ENCODE measurements around the gene KRTAP25-1.

KRTAP25-1 gene, protein sequence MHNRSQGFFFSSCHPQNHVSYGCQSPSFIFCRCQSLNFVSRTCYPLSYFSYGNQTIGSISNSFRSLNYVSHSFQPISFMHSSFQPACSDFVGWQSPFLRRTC

DNA sequence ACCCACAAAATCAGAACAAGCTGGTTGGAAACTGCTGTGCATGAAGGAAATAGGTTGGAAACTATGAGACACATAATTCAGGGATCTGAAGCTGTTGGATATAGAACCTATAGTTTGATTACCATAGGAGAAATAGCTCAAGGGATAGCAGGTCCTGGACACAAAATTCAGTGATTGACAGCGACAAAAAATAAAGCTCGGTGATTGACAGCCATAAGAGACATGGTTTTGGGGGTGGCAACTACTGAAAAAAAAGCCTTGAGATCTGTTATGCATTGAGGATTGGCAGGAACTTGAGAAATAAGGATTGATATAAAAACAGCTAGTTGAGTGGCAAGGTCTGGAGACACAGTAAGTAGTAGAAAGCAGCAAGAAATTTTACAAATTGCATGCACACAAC is at the start of gene KRTAP25-1:
Gene KRTAP25-1 (minus strand): TSS at position 300 of the 400 bp plus-strand sequence. CDS start 24 bp downstream, at position 276.
- no peak for DNase-seq

DNA sequence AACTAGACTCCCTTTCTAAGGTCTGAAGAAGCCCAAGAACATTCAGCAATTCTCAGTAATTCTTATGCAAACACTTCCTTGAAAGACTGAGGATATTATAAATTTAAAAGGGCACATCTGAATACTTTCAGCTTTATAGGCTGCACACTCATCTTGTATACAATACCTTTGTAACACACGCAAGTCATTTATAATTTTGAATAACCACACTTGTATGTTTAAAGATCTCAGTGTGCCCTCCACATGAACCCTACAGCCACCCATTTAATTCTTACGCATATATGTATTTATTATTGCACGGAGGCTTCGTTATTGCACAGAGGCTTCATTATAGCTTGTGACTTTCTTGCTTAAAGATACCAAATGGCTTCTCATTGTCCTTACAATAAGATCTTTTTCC is 49.4 kb upstream of the KRTAP25-1 start:
- DNase-seq = no peak

DNA sequence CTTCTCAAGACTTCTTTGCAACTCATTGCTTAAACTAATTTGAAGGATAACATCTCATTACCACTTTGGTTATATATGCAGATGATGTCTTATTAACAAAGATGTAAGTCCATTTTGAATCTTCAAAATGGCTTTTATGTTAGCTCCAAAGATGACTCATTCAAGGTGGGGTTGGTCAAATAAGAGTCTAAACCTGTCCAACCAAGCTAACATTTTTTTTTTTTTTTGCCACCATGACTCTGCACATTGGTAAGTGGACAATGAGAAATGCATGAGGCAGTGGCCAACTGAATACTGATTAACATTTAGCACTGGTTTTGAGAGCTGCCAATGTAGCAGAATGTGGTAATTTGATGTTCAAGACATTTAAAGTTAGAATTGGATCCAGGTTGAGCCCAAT is 48.5 kb upstream of the KRTAP25-1 start:
- no peak for DNase-seq

DNA sequence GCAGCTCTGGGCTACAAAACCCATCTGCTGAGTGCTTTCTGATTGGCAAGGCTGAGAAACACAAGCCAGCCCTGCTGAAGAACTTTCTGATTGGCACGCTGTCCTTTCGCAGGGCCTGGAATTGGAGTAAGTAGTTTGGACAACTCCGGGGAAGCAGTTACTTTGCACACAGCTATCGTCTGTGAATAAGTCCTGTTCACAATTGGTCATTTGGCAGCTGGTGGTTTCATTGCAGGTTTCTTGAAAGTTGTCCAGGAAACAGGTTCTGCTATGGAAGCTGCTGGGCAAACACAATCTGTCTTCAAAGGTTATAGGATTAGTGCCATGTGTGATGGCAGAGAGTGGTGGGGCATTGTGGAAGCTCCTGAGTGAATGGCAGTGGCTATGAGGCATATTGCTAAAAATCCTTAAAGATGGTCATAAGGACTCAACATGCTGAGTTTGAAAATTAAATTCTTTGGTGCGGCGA is 48.0 kb upstream of the KRTAP25-1 start, which contains the start of gene KRTAP27-1:
Gene KRTAP27-1 (minus strand): TSS at position 419 of the 469 bp plus-strand sequence. CDS start 26 bp downstream, at position 393.
- no peak for DNase-seq

DNA sequence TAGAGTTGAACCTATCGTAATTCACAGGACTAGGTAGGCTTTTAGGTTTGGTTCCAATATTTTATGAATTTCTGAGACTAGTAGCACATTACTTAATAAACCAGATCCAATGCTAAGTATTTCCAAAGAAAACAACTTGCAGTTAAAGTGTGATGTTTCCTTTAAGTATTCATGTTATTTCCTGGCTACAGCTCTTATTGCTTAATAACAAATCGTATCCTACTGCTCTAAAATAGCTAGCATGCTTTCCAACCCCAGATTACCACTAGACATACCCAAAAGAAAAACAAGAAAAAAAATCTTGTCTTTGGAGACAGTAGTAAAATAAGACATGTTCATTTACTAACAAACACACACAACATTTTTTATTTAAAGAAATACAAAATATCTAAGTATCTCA is 47.3 kb upstream of the KRTAP25-1 start:
- no peak for DNase-seq

DNA sequence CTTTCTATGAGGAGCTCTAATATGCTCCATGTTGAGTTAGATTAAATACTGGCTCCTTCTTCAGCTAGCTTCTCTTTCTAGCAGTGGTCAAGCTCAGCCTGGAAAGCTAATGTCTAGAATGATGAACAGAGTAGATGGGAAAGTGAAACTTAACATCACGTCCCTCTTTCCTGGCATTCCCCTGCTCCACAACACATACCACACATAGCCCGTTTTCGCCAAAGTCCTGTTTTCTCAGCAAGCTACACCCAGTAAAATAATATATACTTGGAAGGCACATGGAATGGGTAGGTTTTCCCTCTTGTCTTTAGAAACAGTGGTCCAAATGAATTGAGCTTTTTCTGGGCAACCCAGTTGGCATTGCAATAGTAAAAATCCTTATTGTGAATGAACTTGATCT is 44.4 kb upstream of the KRTAP25-1 start:
- no peak for DNase-seq

DNA sequence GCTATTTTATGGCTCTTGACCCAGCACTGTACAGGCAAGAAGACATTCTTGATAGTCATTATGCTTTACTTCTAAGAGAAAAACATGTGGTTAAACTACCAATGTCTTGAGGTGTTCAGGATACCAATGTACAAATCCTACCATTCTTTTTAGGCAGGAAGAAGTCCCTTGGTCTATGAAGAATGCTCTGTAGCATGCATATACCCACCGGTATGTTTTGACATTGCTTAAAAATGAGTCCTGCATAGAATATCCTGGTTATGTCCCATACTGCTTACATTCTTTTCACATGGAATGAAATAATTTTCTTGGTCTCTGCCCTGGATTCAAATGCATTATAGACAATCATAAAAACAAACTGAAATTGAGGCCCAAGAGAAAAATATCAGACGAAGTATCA is 43.4 kb upstream of the KRTAP25-1 start:
- no peak for DNase-seq

DNA sequence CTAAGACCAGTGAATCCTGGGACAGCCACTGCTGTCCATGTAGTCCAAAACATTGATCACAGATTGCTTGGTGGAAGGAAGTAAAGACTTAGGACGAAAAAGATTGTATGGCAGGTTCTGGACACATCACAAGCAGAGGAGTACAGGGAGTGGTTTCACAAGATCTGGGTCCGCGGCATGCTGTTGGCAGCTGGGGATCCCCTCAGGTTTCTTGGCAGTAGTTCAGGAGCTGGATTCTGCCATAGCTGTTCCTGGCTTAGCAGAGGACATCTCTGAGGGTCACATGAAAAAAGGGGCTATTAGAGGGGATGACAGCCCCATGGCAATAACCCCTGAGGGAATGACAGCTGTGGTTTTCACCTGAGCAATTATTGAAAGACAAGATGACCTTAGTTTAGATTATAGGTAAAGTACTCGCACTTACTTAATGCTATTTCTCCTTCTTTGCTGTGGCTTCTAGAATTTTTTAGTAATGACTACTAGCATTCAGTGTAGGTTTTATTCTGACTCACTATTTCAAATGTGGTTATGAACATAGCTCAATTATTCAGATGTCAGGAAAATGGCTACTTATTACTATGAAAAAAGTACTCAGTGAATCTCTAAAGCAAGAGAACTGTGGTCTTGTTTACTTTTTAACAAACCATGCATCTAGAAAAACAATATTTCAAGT is 40.0 kb upstream of the KRTAP25-1 start:
- DNase-seq = no peak

DNA sequence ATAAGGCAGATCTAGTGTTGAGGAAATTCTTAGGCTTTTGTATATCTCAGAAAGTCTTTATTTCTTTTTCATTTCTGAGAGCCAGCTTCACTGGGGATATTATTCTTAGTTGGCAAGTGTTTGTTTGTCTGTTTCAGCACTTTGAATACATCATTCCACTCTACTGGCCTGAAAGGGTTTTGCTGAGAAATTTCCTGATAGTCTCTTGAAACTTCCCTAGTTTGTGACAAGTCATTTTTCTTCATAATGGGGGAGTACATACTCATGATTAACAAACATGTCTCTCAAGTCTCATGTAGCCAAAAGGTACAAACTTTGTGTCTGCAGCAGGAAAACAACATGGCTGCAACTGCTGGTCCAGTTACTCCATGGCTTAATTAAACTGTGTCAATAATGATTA is 37.1 kb upstream of the KRTAP25-1 start:
- DNase-seq = no peak

DNA sequence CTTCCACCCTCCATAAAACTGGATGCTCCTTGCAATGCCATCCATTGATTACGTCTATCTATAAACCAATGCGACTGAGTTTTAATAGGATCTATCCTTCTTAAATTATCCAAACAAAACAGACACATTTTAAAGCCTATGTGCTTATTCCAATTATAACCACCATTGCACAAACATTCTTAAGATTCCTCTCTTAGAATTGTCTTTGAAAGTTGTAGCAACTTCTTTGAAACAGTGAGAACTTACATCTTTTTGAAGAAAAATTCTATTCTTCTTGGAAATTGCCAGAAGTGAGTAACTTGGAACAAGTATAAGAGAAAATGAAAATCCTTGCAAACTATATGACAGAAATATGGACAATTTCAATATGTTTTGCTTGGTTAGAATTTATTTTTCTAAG is 30.9 kb upstream of the KRTAP25-1 start, which contains the start of gene KRTAP26-1:
Gene KRTAP26-1 (minus strand): TSS at position 101 of the 400 bp plus-strand sequence. CDS start 280 bp downstream, outside the sequence.
- no peak for DNase-seq

DNA sequence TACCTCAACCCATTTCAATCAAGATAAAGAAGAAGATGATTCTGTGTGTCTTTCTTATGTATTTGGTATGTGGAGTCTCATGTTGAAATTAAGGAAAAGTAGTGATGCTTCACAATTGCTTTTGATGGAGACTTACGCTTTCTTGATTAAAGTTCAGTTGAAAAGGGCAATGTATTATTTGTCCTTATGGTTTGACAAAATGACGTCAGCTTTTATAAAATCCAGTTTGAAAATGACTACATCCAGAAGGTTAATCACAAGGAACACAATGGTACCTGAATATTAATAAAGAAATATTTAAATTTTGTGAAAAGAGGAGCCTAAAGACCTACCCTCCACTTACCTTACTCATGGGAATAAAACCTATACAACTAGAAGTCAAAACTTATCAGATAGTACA is 26.4 kb upstream of the KRTAP25-1 start:
- no peak for DNase-seq

DNA sequence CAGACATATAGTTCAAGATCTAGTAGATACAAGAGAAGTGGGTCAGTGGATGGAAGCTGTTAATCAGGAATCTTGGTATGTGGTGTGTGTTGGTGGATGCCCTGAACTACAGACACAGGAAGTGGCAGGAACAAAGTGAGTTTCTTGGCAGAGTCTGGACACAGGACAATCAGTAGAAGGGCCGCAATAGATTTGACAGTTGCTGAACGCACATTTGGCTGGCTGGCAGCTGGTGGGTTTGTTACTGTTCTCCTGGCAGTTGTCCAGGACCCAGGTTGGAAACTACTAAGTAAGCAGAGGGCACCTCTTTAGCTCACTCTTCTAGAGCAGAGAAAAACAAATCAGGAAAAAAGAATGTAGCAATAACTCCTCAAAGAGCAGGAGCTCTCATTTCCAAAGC is 17.6 kb upstream of the KRTAP25-1 start:
- DNase-seq = no peak

DNA sequence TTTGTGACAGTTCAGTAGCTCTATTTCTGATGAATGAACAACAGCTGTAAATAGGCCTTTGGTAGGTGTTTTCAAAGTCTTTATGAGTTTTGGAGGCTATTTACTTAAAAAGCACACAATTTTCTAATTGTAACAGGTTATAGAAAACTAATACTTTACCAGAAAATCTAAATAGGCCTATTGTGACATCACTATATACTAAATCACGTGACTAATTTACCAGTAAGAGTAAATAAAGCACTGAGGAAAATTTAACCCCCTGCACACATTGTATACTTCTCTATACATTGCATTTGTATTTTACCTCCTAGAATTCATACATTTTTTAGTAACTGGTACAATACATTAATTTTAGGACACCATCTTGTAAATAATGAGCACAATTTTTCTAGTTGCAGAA is 15.8 kb upstream of the KRTAP25-1 start:
- no peak for DNase-seq

DNA sequence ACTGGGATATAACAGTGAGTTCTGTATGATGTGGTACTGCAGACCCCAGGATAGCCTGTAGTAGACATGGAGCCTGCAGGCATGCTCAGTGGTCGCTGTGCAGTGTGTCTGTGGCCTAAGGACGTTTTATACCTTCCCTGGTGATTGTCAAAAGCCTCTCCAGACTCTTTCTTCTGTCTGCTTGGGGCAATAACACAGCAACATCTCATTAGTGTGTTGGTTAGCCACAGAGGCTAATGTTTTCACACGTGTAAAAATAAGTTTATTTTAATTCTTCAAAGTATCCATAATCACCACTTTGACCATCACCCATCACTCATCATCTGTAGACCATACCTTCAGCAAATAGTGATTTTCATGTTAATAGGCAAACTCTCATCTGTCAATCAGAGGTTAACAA is 6.5 kb downstream of the KRTAP25-1 start, which contains the start of gene KRTAP24-1:
Gene KRTAP24-1 (minus strand): TSS at position 101 of the 400 bp plus-strand sequence. CDS start 18 bp downstream, at position 83.
- DNase-seq = no peak

DNA sequence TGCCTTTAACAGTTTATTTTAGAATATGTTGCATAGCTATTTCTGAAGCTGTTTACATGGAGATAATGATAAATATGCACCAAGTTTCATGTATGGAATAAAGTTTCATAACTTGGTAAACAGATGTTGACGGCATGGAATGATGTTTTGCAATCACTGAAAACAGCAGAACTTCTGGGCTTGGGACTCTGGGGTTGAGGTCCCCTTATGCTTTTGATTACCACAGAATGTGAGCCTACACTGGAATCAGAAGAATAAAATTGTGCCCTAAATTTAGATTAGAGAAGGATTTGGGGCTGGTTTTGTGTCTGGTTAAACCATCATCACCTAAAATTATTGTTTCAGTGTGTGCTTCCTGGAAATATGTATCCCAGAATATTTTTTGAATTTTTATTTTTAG is 17.7 kb downstream of the KRTAP25-1 start:
- DNase-seq = no peak

DNA sequence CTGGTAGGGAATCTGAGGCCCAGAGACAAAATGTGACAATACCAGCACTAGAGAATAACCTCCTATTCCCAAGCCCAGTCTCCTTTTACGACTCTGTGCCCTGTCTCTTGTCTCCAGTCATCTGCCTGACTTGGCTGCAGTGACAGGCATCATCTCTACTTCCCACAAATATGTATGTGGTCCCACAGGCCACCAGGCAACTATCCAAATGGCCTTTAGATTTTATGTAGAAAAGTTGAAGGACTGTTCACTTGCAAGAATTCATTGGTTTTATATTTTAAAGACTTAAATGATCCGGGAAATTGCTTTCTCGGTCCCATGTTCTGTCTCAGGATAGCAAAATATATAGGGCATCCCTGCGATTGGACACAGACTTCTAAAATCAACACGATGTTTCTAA is 18.2 kb downstream of the KRTAP25-1 start:
- DNase-seq = no peak

DNA sequence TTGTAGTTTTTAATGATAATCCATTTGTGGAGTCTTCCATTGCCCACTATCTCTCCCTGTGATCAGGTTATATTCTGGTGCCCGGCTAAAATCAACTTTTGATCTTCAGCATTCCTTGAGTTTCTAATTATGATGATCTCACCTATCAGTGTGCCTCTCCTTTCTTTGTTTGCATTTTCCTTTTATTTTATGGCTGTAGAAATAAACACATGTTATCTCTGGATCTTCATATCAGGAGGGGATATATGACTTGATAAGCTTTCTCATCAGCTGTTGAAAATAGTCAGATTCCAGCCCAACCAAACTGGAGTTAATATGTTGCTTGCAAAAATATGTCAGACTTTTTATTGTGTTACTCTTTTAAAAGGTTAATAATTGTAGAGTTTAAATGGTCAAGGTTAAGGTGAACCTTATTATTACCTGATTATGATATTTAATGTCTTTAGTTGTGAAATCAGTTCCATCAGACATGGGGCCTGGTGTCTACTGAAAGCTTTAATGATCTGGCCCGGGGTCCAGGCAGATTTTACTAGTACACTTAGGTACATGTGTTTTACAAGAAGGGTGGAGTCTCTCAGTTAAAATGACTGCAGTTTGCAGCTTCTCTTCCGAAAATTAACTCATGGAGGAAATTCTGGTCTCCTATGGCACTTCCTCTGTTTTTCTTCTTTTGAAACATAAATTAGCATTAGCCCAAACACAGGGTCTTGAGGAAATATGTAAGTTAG is 19.3 kb downstream of the KRTAP25-1 start:
- no peak for DNase-seq

DNA sequence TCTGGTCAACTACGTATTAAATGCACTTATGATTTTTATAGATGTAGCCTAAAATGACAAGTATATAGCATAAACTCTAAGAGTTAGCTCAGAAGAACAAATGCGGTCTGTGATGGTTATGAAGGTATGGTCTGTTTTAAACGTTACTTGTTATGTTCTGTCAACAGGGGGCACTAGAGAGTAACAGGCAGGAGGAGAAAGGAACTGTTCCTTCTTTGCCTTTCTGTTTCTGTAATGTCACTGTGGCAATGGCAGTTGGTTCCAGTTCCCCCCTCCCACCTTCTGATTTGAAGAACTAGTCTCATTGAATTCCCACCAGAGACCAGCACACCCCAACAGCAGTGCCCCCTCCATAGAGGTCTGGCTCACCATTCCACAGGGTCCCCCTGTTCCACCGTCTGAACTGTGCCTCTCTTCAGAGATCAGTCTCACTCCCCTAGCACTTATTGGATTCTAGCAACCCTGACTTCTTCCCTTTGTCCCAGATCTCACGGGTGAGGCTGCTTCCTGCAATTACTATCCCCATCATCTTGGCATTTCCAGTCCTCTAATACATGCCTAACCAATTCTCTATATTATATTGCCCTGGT is 20.6 kb downstream of the KRTAP25-1 start:
- no peak for DNase-seq

DNA sequence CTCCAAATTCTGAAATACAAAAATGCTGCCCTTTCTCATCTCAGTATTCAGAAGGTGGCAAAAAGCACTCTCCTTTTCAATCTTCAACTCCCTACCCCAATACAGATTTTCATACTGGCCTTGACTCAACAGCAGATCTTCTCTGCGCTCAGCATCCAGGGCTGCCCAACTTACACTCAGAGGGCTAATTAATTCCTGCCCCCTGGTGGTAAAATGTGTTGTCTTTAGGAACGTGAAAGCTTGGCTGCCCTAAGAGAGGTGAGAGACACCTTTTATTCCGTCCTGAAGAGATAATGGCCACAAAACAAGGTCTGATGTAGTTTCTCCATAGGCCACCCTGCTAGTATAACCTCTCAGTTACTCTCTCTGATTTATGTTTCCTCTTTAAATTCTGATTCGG is 31.5 kb downstream of the KRTAP25-1 start:
- DNase-seq = peak in 1 of 2 experiments; percentile 4

DNA sequence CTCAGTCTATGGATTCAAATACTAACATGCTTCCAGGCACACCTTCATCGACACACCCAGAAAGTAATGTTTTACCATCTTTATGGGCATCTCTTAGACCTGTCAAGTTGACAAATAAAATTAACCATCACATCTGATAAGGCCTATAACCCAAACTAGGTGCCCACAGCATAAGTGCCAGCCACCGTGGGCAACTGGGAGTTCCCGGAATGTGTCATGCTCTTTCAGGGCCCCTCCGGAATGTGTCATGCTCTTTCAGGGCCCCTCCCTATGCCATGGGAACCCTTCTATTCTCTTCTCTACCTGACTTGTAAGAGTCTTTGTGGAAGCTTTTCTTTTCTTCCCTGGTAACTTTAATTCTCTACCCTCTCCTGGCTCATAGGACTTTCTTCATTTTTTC is 33.2 kb downstream of the KRTAP25-1 start:
- no peak for DNase-seq

DNA sequence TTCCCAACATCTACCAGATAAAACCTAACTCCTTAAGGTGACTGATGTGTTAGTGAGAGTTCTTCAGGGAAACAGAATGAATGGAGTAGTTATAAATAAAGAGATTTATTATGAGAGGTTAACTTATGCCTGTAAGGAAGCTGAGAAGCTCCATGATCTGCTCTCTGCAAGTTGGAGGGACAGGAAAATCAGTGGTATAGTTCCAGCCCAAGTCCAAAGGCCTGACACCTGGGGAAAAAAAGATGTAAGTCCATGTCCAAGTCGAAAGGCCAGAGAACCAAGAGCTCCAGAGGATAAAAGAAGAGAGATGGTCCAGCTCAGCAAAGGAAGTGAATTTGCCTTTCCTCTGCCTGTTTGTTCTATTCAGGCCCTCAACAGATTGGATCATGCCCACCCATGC is 33.6 kb downstream of the KRTAP25-1 start:
- DNase-seq = no peak

DNA sequence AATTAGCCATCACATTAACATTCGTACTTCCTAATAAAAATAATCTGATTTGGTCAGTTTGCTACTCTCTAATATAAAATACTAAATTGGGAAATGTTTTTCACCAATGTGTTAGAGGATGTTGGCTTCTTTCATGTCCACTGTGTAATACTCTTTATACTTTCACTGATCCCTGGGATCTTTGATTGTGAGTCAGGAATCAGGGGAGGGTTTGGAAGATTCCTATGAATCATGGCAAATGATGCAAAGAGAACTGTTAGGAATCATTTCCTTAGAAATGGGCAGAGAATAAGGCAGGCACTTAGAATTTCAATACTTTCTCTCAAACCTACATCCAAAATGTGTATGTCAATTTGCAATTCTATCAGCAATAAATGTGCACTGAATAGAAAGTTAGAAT is 37.5 kb downstream of the KRTAP25-1 start:
- no peak for DNase-seq

DNA sequence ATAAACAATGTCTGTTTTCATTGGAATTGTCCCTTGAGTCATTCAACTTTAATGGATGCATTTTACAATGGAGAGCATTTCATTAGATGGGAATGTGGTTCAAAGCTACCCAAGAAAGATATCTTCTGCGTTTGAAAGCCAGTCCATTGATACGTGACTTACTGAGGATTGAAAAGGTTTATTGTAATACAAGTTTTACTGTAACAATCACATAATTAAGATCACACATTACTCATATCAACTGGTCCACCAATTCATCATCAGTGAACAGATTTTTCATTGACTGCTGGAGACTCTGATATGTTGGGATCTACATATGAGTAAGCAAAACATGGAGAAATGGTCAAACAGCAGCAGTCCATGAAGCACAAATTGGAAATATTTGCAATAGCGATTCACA is 39.4 kb downstream of the KRTAP25-1 start:
- DNase-seq = no peak

Data from activated CD4-positive, alpha-beta T cell treated with anti-CD3 and anti-CD28 coated beads, Interleukin-2, amount 50 U/mL, for 48 hours (primary cell).